ENCODE data around the gene METTL5.
A peak's percentile ranks its signal among the peaks of the same experiment; 100 is the strongest.

Gene METTL5

DNA sequence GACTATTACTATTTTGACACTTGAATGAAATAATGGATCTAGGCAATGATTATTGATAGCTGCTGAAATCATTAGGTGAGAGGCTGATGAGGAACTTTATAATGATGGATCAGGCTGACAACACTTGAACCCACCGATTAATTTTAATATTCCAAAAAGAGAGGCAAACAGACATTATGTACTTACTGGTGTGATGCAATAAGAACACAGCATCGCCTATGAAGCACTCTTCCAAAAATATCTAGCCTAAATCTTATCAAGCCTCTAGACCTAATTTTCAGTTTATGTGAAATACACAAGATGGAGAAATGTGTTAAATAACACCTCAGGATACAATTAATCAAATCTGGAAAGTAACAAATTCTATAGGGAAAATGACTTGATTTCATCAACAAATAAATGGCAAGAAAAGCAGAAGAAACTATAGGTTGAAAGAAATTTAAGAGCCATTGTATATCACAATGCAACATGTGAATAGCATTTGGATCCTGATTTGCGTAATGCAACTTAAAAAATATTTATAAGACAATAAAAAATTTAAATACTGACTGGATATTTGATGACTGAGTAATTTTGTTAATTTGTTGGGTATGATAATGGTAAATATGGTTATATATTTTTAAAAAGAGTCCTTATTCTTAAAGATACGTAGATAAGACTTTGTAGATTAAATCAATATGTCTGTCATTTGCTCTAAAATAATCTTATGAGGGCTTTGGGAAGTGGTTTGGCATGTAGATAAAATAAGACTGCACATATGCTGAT lies 43.3 kb downstream of the METTL5 start:
- DNase-seq (ENCODE audit: low read depth) = no peak

GRCh38 chr2:169778446-169778845 lies 46.3 kb downstream of the METTL5 start:
- no peak for DNase-seq (ENCODE audit: low read depth)

- no peak for DNase-seq (ENCODE audit: low read depth)
Measured at GRCh38 chr2:169776252-169776761, 48.4 kb downstream of the METTL5 start.

- no peak for DNase-seq (ENCODE audit: low read depth)
Measured at GRCh38 chr2:169775765-169776164, 48.9 kb downstream of the METTL5 start.

GRCh38 chr2:169775354-169775753 lies 49.4 kb downstream of the METTL5 start:
- DNase-seq (ENCODE audit: low read depth) = no peak

DNA sequence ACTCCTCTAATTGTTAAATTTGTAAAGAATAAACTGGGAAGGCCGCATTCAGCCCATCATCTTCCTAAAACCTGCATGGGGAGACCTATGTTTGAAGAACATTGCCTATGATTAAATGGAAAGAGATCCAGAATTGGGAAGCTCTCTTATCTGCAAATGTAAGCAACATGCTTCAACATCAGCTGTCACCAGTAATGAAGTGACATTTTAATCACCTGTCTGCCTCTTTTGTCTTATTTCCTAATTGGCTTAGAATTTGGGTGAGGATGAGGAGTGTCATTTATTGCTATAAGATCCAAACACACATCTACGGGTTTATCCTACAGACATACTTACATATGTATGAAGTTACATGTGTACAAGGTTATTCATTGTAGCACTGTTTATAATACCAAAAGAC lies 52.1 kb downstream of the METTL5 start:
- DNase-seq (ENCODE audit: low read depth) = no peak

- DNase-seq (ENCODE audit: low read depth) = no peak
Measured at GRCh38 chr2:169771612-169772011, 53.1 kb downstream of the METTL5 start.

- DNase-seq (ENCODE audit: low read depth) = no peak
Measured at GRCh38 chr2:169771021-169771420, 53.7 kb downstream of the METTL5 start.

DNA sequence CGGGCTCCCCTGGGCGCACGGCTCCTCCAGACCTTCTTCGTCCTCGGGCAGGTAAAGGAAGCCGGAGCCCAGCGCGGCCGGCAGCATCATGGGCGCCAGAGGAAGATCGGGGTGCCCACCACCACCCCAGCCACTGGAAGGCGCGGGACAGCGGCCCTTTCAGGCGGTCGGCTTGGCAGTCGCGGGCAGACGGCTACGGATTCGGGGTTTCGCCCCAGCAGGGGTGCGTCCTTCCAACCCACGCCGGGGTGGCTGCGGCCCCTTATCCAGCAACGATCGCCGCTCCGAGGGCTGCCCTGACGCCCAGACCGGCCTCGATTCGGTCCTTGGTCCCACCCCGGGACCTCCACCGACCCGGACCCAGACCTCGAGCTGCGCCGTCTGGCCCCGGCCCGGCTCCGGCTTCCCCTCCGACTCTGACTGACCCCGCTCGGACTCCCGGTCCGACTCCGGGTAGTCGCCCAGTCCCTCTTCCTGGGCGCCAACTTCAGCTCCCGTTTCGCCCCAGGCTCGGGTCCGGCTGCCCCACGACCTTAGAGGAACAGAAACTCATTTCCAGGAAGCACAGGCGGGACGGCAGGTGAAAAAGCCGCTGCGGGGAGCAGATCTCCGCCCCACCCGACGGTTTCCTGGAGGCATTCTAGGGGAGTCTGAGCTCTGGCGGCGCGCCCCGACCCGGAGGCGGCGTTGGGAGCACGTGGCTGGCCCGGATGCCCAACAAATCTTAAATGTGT lies 56.3 kb downstream of the METTL5 start:
- no peak for DNase-seq (ENCODE audit: low read depth)

- peak; percentile 61 for DNase-seq (ENCODE audit: low read depth)
Measured at GRCh38 chr2:169767243-169767888, 57.3 kb downstream of the METTL5 start.

- no peak for DNase-seq (ENCODE audit: low read depth)
Measured at GRCh38 chr2:169765523-169765922, 59.2 kb downstream of the METTL5 start.

DNA sequence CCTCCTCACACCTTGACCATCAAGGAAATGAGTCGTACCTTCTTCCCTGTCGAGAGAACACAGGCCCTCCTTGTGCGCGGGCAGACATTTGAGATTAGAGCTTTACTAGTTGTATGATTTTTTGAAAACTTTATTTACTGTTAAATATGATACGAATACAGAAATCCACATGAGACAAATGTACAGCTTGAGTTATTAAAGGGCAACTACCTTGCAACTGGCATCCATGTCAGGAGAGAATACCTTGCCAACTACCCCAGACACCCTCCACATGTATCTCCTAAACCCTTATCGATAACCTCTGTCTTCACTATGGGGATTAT lies 62.8 kb downstream of the METTL5 start:
- DNase-seq (ENCODE audit: low read depth) = no peak

All from fibroblast of the conjunctiva (primary cell).